HFF-Myc (cell line): Measurements from ENCODE around the gene UBXN1.

ENCODE experiments used
- DNase-seq: peaks from one replicate; pipeline ENCODE4 v3.0.0-alpha.2; 2011; ENCODE audit warnings: low read depth; ENCODE audit errors: extremely low read depth
- H3K4me3 ChIP-seq: replicated peaks from 2 replicates; pipeline ENCODE4 v1.5.1; 2011; ENCODE audit warnings: low read depth, mild to moderate bottlenecking, control low read depth, low read length
- TF ChIP-seq, protein P1 (sequence below): IDR thresholded peaks from 2 replicates; pipeline ENCODE4 v1.5.1; 2012; ENCODE audit warnings: mild to moderate bottlenecking, low read depth, low read length, control low read depth; ENCODE audit errors: missing control alignments

Gene UBXN1

DNA sequence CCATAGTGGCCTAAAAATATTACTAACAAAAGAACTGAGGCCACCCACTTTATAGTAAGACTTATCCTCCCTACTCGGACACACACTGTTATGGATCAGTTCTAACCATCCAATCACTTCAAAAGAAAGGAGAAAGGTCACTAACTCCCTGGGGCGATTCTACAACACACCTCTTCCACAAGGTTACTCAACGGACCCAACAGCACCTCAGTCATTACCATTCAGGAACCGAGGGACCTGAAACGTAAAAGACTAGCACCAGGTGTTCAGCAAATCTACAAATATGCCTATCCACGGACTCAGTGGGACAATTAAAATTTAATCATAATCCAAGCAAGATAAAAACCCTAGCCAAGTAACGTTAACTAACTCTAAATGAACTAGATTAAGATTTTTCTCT lies 46.8 kb upstream of the UBXN1 start:
- H3K4me3 ChIP-seq = peak overlapping the region; percentile 99
- TF ChIP-seq, protein P1, sequence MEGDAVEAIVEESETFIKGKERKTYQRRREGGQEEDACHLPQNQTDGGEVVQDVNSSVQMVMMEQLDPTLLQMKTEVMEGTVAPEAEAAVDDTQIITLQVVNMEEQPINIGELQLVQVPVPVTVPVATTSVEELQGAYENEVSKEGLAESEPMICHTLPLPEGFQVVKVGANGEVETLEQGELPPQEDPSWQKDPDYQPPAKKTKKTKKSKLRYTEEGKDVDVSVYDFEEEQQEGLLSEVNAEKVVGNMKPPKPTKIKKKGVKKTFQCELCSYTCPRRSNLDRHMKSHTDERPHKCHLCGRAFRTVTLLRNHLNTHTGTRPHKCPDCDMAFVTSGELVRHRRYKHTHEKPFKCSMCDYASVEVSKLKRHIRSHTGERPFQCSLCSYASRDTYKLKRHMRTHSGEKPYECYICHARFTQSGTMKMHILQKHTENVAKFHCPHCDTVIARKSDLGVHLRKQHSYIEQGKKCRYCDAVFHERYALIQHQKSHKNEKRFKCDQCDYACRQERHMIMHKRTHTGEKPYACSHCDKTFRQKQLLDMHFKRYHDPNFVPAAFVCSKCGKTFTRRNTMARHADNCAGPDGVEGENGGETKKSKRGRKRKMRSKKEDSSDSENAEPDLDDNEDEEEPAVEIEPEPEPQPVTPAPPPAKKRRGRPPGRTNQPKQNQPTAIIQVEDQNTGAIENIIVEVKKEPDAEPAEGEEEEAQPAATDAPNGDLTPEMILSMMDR = no peak
- DNase-seq = no peak

DNA sequence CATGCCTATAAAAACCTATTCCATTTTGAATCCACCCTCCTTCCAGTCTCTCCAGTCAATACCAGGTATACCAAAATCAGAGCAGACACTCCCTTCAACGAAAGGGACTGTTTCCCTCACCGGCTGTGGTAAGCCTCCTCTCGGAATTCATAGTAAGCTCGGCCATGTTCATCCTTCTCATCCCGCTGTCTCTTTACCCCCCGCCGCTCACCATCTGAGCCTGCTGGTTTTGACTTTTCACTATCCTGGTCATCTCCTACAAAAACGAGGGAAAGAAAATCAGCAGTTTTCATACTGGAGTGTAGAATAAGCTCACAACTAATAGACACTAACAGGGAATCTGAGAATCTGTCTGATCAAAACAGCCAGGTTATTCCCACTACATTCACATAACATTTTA lies 45.3 kb upstream of the UBXN1 start:
- H3K4me3 ChIP-seq = peak overlapping the region; percentile 99
- TF ChIP-seq, protein P1 = no peak
- DNase-seq = no peak

DNA sequence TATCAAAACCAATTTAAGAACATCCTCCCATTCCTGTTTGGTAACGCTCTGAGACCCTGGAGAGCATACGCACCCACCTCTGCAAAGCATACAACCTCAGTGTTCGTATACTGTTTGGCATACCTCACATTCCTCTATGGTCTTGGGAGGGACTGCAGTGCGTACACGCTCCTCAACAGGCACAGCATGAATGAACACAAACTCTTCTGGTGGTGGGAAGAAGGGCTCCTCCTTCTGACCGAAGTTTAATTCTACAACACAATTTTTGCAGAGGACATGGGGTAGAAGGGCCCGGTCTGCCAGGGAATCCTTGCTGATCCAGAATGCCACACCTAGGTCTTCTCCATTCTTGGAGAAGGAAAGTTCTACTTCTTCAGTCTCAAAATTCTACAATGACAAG lies 43.1 kb upstream of the UBXN1 start:
- no peak for DNase-seq
- no peak overlapping the region for H3K4me3 ChIP-seq
- TF ChIP-seq, protein P1 = peak; percentile 14

DNA sequence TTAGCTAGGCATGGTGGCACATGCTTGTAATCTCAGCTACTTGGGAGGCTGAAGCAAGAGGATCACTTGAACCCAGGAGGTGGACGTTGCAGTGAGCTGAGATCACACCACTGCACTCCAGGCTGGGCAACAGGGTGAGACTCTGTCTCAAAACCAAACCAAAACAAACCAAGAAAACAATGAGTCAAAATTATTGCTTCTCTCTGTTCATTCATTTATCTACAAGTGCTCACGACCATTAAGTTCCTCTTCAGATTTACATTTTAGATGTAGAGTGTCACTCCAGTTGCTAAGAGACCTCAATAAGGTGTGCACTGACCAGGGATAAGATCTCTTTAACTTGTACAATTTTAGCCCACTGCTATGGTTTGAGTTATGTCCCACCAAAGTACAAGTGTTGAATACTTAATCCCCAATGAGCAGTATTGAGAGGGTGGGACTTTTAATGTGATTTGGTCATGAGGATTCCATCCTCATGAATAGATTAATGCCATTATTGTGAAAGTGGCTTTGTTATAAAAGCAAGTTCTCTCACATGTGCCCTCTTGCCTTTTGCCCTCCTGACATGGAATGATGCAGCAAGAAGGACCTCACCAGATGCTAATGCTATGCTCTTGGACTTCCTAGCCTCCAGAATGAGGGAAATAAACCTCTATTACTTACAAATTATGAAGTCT lies 40.6 kb upstream of the UBXN1 start:
- TF ChIP-seq, protein P1 = no peak
- no peak for DNase-seq
- no peak overlapping the region for H3K4me3 ChIP-seq

DNA sequence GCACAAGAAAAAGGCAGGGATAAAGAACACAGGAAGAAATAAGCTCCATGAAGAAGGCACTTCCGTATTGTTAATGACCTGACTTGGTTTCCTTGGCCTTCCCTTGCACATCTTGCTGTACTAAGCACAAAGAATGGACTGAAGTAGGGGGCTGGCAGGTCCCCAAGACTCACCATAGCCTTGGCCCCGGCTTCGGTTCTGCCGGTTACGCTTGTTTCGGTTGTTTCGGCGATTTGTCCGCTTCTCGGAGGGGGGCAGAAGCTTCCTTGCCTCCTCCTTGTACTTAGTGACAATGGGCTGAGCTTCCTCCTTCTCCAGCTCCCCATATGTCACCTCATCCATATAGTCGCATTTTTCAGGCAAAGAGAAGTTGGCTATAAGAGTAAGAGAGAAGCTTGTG lies 37.9 kb upstream of the UBXN1 start:
- H3K4me3 ChIP-seq = no peak overlapping the region
- TF ChIP-seq, protein P1 = no peak
- no peak for DNase-seq

DNA sequence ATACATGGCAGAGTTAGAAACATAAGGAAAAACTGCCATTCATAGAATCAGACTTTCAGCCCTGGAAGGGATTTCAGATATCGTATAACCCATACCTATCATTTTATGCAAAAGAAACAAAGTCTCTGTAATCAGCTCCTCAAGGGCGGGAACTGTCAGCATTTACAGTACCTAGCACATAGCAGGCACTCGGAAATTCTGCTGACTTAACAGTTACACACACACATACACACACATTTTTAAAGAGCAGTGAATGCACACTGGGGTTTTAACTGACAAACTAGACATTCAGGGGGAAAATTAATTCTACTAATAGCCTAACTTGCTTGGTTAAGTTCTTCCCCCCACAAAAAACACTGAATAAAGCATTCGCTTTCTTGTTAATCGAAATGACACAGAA lies 37.3 kb upstream of the UBXN1 start:
- TF ChIP-seq, protein P1 = no peak
- no peak for DNase-seq
- H3K4me3 ChIP-seq = no peak overlapping the region
